Neural cell (in vitro differentiated cells): Measurements from ENCODE around the gene ADARB2. TPM values are rescaled to one million over a fixed set of nuclear protein-coding genes. Genes with fewer than 3 reads are reported as not detected.
A peak's percentile ranks its signal among the peaks of the same experiment; 100 is the strongest.

Experiments
- H2AFZ ChIP-seq: fragments of 200-600, 300-800 bp; sonication (generic), shearing (Covaris generic); 2 replicates; pipeline ENCODE4 v1.6.0; 2014; ENCODE audit warnings: low read depth, mild to moderate bottlenecking, antibody characterized with exemption, low read length, moderate library complexity
- H3F3A ChIP-seq: fragments of 200-600 bp; shearing (Covaris generic); 2 replicates; pipeline ENCODE4 v1.6.1; 2016; ENCODE audit warnings: mild to moderate bottlenecking, moderate library complexity, mixed read lengths, antibody characterized with exemption, low read length; ENCODE audit not compliant: insufficient read depth, poor library complexity, severe bottlenecking
- H3K27ac ChIP-seq: fragments of 200-600, 300-800 bp; sonication (generic), shearing (Covaris generic); 2 replicates; pipeline ENCODE4 v1.5.1; 2014; ENCODE audit warnings: mild to moderate bottlenecking, low read length, moderate library complexity
- H3K27me3 ChIP-seq: fragments of 300-800, 200-600 bp; sonication (generic), shearing (Covaris generic); 2 replicates; pipeline ENCODE4 v1.6.0; 2014; ENCODE audit warnings: mild to moderate bottlenecking, low read depth, low read length, moderate library complexity; ENCODE audit not compliant: insufficient read depth
- H3K36me3 ChIP-seq: fragments of 300-800, 200-600 bp; sonication (generic), shearing (Covaris generic); 2 replicates; pipeline ENCODE4 v1.5.1; 2014; ENCODE audit warnings: mild to moderate bottlenecking, antibody characterized with exemption, low read length, moderate library complexity; ENCODE audit not compliant: insufficient read depth
- H3K4me2 ChIP-seq: fragments of 300-800, 200-600 bp; sonication (generic), shearing (Covaris generic); 2 replicates; pipeline ENCODE4 v1.6.0; 2014; ENCODE audit warnings: mild to moderate bottlenecking, low read length
- H3K4me3 ChIP-seq: fragments of 300-800, 200-600 bp; sonication (generic), shearing (Covaris generic); 2 replicates; pipeline ENCODE4 v1.5.1; 2014; ENCODE audit warnings: mild to moderate bottlenecking, low read length, moderate library complexity
- H3K79me2 ChIP-seq: fragments of 200-600 bp; shearing (Covaris generic); replicated peaks from 2 replicates; pipeline ENCODE4 v1.6.0; 2014; ENCODE audit warnings: mild to moderate bottlenecking, low read length, moderate library complexity; ENCODE audit not compliant: insufficient read depth
- H3K9ac ChIP-seq: fragments of 300-800, 200-600 bp; sonication (generic), shearing (Covaris generic); 2 replicates; pipeline ENCODE4 v1.6.1; 2016; ENCODE audit warnings: mild to moderate bottlenecking, low read length, mixed read lengths
- H3K9me2 ChIP-seq: fragments of 200-600 bp; shearing (Covaris generic); 2 replicates; pipeline ENCODE4 v1.6.1; 2016; ENCODE audit warnings: mild to moderate bottlenecking, low read length, mixed read lengths; ENCODE audit not compliant: insufficient read depth
- H3K9me3 ChIP-seq: fragments of 200-600, 300-800 bp; sonication (generic), shearing (Covaris generic); 2 replicates; pipeline ENCODE4 v1.6.1; 2016; ENCODE audit warnings: mild to moderate bottlenecking, mixed run types, low read length, moderate library complexity, mixed read lengths
- H4K20me1 ChIP-seq: fragments of 200-600 bp; shearing (Covaris generic); 2 replicates; pipeline ENCODE4 v1.6.1; 2016; ENCODE audit warnings: mild to moderate bottlenecking, mixed run types; ENCODE audit not compliant: insufficient read depth
- EP300 ChIP-seq: fragments of 450-650 bp; conservative IDR thresholded peaks from 2 replicates; pipeline ENCODE4 v1.6.1; 2014; ENCODE audit warnings: antibody characterized with exemption, mild to moderate bottlenecking, moderate library complexity; ENCODE audit not compliant: poor library complexity, severe bottlenecking
- EZH2 ChIP-seq: fragments of 200-600, 300-800 bp; shearing (Covaris generic), sonication (generic); IDR thresholded peaks from 2 replicates; pipeline ENCODE4 v1.6.1; 2014; ENCODE audit warnings: antibody characterized with exemption, low read length, borderline replicate concordance, mild to moderate bottlenecking; ENCODE audit not compliant: insufficient read depth, poor library complexity, severe bottlenecking
- MXI1 ChIP-seq: fragments of 450-650 bp; conservative IDR thresholded peaks from 2 replicates; pipeline ENCODE4 v1.6.1; 2014; ENCODE audit warnings: antibody characterized with exemption, mild to moderate bottlenecking; ENCODE audit not compliant: poor library complexity, severe bottlenecking
- POLR2AphosphoS5 ChIP-seq: IDR thresholded peaks from 2 replicates; pipeline ENCODE4 v1.6.1; 2012
- RAD21 ChIP-seq: fragments of 450-650 bp; conservative IDR thresholded peaks from 2 replicates; pipeline ENCODE4 v1.6.1; 2014; ENCODE audit warnings: antibody characterized with exemption, mild to moderate bottlenecking, moderate library complexity
- SMC3 ChIP-seq: fragments of 450-650 bp; conservative IDR thresholded peaks from 2 replicates; pipeline ENCODE4 v1.6.1; 2014; ENCODE audit warnings: antibody characterized with exemption, mild to moderate bottlenecking, moderate library complexity; ENCODE audit not compliant: poor library complexity
- TAF1 ChIP-seq: IDR thresholded peaks from 2 replicates; pipeline ENCODE4 v1.6.1; 2012; ENCODE audit warnings: low read depth
- polyA plus RNA-seq: library from polyadenylated mRNA; depleted of rRNA; stranded (reverse); fragments of >200 nt; gene quantifications from 2 replicates; pipeline ENCODE4 v1.2.3, GENCODE V29; 2014
- TF ChIP-seq, protein P1 (sequence below): fragments of 450-650 bp; IDR thresholded peaks from 2 replicates; pipeline ENCODE4 v1.5.1; 2014; ENCODE audit warnings: antibody characterized with exemption, mild to moderate bottlenecking, moderate library complexity; ENCODE audit not compliant: poor library complexity, severe bottlenecking
- TF ChIP-seq, protein P2 (sequence below): IDR thresholded peaks from 2 replicates; pipeline ENCODE4 v1.6.1; 2012; ENCODE audit warnings: borderline replicate concordance

Gene ADARB2
- polyA plus RNA-seq, 1 donor from 2014 or later: 3.6 TPM

DNA sequence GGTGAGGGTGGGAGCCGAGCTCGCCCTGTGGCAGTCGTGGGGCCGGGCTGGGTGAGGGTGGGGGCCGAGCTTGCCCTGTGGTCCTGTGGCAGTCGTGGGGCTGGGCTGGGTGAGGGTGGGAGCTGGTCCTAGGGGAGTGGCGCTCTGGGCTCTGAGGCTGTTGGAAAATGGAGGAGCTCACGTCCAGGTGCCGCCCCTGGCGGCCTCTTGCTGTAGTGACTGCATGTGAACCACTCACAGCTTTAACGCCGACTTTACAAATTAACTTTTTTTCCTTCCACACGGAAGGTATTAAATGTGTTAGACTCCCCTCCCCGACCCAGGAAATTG is 368.5 kb downstream of the ADARB2 start:
- Histone ChIP-seq H3K27ac (no peak overlapping the region), H3K27me3 (no peaks in the 10 kb centered on the region), H3K4me2 (no peak overlapping the region), H3F3A (no peaks in the 10 kb centered on the region), H3K9ac (no peak overlapping the region), H2AFZ (no peak overlapping the region), H3K4me3 (no peak overlapping the region), H4K20me1 (no peaks in the 10 kb centered on the region), H3K9me3 (no peaks in the 10 kb centered on the region), H3K36me3 (no peaks in the 10 kb centered on the region), H3K79me2 (no peaks in the 10 kb centered on the region), H3K9me2 (no peaks in the 10 kb centered on the region)
- no peak for TF ChIP-seq POLR2AphosphoS5
- TF ChIP-seq, protein P1, sequence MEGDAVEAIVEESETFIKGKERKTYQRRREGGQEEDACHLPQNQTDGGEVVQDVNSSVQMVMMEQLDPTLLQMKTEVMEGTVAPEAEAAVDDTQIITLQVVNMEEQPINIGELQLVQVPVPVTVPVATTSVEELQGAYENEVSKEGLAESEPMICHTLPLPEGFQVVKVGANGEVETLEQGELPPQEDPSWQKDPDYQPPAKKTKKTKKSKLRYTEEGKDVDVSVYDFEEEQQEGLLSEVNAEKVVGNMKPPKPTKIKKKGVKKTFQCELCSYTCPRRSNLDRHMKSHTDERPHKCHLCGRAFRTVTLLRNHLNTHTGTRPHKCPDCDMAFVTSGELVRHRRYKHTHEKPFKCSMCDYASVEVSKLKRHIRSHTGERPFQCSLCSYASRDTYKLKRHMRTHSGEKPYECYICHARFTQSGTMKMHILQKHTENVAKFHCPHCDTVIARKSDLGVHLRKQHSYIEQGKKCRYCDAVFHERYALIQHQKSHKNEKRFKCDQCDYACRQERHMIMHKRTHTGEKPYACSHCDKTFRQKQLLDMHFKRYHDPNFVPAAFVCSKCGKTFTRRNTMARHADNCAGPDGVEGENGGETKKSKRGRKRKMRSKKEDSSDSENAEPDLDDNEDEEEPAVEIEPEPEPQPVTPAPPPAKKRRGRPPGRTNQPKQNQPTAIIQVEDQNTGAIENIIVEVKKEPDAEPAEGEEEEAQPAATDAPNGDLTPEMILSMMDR: peak; percentile 22

DNA sequence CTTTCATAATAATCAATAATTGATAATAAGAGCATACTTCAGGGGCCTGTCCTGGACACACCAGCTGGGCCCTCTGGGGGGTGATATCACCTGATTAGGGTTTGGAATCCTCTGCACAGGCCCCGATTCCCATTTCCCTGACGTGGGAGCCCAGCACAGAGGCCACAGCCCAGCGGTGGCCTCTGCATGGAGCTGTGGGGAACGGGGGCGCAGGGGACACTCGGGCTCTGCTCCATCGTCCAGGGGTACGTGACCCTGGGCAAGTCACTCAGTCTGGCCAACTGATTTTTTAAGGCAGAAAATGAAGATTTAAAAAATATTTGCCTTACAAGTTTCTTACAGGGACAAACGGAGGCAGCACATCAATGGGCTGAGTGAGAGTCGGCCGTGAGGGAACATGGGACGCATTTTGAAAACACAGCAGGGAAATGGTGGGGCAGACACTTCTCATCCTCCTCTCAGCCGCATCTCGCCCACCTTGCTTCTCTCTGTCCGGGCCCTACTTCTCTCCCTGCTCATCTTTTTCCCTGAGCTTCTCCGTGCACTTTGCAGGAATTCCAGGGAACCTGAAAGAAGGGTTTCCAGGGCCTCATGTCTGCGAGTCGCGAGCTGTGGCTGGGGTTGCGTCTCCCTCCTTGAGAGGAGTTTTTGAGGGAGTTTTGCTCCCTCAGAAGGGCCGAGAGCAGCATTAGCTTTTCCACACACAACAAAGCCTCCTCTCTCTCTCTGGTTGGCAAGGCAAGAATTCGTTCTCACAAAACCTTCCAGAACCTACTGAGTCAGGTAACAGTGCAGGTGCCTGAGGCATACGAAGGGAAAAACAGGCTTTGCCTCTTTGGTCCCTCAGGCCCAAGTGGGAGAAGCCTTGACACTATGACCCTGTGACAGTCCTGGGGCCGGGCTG is 369.1 kb downstream of the ADARB2 start:
- TF ChIP-seq EZH2 (no peak), TAF1 (no peak), RAD21 (no peak), POLR2AphosphoS5 (no peak), EP300 (no peak), MXI1 (no peak), SMC3 (no peak)
- TF ChIP-seq, protein P2, sequence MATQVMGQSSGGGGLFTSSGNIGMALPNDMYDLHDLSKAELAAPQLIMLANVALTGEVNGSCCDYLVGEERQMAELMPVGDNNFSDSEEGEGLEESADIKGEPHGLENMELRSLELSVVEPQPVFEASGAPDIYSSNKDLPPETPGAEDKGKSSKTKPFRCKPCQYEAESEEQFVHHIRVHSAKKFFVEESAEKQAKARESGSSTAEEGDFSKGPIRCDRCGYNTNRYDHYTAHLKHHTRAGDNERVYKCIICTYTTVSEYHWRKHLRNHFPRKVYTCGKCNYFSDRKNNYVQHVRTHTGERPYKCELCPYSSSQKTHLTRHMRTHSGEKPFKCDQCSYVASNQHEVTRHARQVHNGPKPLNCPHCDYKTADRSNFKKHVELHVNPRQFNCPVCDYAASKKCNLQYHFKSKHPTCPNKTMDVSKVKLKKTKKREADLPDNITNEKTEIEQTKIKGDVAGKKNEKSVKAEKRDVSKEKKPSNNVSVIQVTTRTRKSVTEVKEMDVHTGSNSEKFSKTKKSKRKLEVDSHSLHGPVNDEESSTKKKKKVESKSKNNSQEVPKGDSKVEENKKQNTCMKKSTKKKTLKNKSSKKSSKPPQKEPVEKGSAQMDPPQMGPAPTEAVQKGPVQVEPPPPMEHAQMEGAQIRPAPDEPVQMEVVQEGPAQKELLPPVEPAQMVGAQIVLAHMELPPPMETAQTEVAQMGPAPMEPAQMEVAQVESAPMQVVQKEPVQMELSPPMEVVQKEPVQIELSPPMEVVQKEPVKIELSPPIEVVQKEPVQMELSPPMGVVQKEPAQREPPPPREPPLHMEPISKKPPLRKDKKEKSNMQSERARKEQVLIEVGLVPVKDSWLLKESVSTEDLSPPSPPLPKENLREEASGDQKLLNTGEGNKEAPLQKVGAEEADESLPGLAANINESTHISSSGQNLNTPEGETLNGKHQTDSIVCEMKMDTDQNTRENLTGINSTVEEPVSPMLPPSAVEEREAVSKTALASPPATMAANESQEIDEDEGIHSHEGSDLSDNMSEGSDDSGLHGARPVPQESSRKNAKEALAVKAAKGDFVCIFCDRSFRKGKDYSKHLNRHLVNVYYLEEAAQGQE: no peak
- TF ChIP-seq, protein P1: no peak
- H3K79me2 ChIP-seq: no peaks in the 10 kb centered on the region
- H4K20me1 ChIP-seq: no peaks in the 10 kb centered on the region
- no peaks in the 10 kb centered on the region for H3K9me3 ChIP-seq
- no peaks in the 10 kb centered on the region for H3F3A ChIP-seq
- H3K9me2 ChIP-seq: no peaks in the 10 kb centered on the region
- no peak overlapping the region for H3K27ac ChIP-seq
- H2AFZ ChIP-seq: no peak overlapping the region
- H3K4me2 ChIP-seq: no peak overlapping the region
- no peaks in the 10 kb centered on the region for H3K27me3 ChIP-seq
- no peaks in the 10 kb centered on the region for H3K36me3 ChIP-seq
- H3K4me3 ChIP-seq: no peak overlapping the region
- H3K9ac ChIP-seq: no peak overlapping the region
